H9 (cell line): ENCODE measurements around the gene TRMT6. TPM values are rescaled to one million over a fixed set of nuclear protein-coding genes. Genes with fewer than 3 reads are reported as not detected.
A peak's percentile ranks its signal among the peaks of the same experiment; 100 is the strongest.

Experiments used
- DNase-seq: peaks from one replicate; pipeline ENCODE4 v3.0.0-alpha.2; 2017
- H2AFZ ChIP-seq: one replicate; pipeline ENCODE4 v1.6.1; 2013; ENCODE audit warnings: mild to moderate bottlenecking, low read length, control low read depth, moderate library complexity
- H2AK5ac ChIP-seq: 2 replicates; pipeline ENCODE4 v1.6.1; 2013; ENCODE audit warnings: low read length, control low read depth, mixed read lengths; ENCODE audit not compliant: insufficient read length
- H2BK120ac ChIP-seq: one replicate; pipeline ENCODE4 v1.6.1; 2013; ENCODE audit warnings: low read depth, mild to moderate bottlenecking, low read length, control low read depth, inconsistent platforms; ENCODE audit not compliant: poor library complexity, severe bottlenecking
- H2BK12ac ChIP-seq: 2 replicates; pipeline ENCODE4 v1.6.1; 2013; ENCODE audit warnings: low read length, control low read depth, mixed read lengths, low read depth; ENCODE audit not compliant: insufficient read length
- H2BK15ac ChIP-seq: 2 replicates; pipeline ENCODE4 v1.6.1; 2013; ENCODE audit warnings: low read depth, low read length, control low read depth
- H2BK20ac ChIP-seq: one replicate; pipeline ENCODE4 v1.6.1; 2013; ENCODE audit warnings: low read depth, mild to moderate bottlenecking, low read length, control low read depth, inconsistent platforms; ENCODE audit not compliant: poor library complexity, severe bottlenecking
- H2BK5ac ChIP-seq: 2 replicates; pipeline ENCODE4 v1.6.1; 2013; ENCODE audit warnings: low read length, control low read depth, mixed read lengths; ENCODE audit not compliant: insufficient read length
- H3K14ac ChIP-seq: 2 replicates; pipeline ENCODE4 v1.6.1; 2013; ENCODE audit warnings: low read length, control low read depth; ENCODE audit not compliant: insufficient read depth
- H3K18ac ChIP-seq: 2 replicates; pipeline ENCODE4 v1.6.1; 2013; ENCODE audit warnings: low read depth, mild to moderate bottlenecking, mixed read lengths, low read length, control low read depth; ENCODE audit not compliant: insufficient read length
- H3K23ac ChIP-seq: 2 replicates; pipeline ENCODE4 v1.6.1; 2013; ENCODE audit warnings: low read length, control low read depth, mixed read lengths, low read depth; ENCODE audit not compliant: insufficient read length
- H3K23me2 ChIP-seq: 2 replicates; pipeline ENCODE4 v1.6.1; 2013; ENCODE audit warnings: low read depth, mild to moderate bottlenecking, mixed read lengths, low read length, control low read depth; ENCODE audit not compliant: insufficient read length, poor library complexity, severe bottlenecking
- H3K27ac ChIP-seq: 2 replicates; pipeline ENCODE4 v1.5.1; 2013; ENCODE audit warnings: low read length, control low read depth, mixed read lengths, low read depth; ENCODE audit not compliant: insufficient read length
- H3K27me3 ChIP-seq: 2 replicates; pipeline ENCODE4 v1.6.1; 2013; ENCODE audit warnings: low read length, control low read depth, inconsistent platforms; ENCODE audit not compliant: insufficient read depth
- H3K4ac ChIP-seq: 2 replicates; pipeline ENCODE4 v1.6.1; 2013; ENCODE audit warnings: low read depth, mild to moderate bottlenecking, control low read depth, inconsistent platforms, low read length, moderate library complexity
- H3K4me1 ChIP-seq: 2 replicates; pipeline ENCODE4 v1.6.1; 2013; ENCODE audit warnings: low read length, control low read depth, inconsistent platforms; ENCODE audit not compliant: insufficient read depth
- H3K4me2 ChIP-seq: 2 replicates; pipeline ENCODE4 v1.6.1; 2013; ENCODE audit warnings: low read length, control low read depth, mixed read lengths; ENCODE audit not compliant: insufficient read length, insufficient read depth
- H3K56ac ChIP-seq: 2 replicates; pipeline ENCODE4 v1.6.1; 2013; ENCODE audit warnings: low read depth, mild to moderate bottlenecking, mixed read lengths, low read length, control low read depth; ENCODE audit not compliant: insufficient read length
- H3K79me1 ChIP-seq: 2 replicates; pipeline ENCODE4 v1.6.1; 2013; ENCODE audit warnings: low read depth, mild to moderate bottlenecking, moderate library complexity, low read length, control low read depth, inconsistent platforms; ENCODE audit not compliant: insufficient read depth, poor library complexity, severe bottlenecking
- H3K79me2 ChIP-seq: 2 replicates; pipeline ENCODE4 v1.6.1; 2013; ENCODE audit warnings: low read length, control low read depth, inconsistent platforms; ENCODE audit not compliant: insufficient read depth
- H3K9ac ChIP-seq: 2 replicates; pipeline ENCODE4 v1.6.1; 2013; ENCODE audit warnings: low read length, control low read depth, mixed read lengths; ENCODE audit not compliant: insufficient read length; ENCODE audit errors: extremely low read depth
- H3K9me3 ChIP-seq: one replicate; pipeline ENCODE4 v1.6.1; 2013; ENCODE audit warnings: low read depth, low read length, inconsistent platforms; ENCODE audit not compliant: control insufficient read depth
- H3T11ph ChIP-seq: one replicate; pipeline ENCODE4 v1.6.1; 2013; ENCODE audit warnings: mild to moderate bottlenecking, low read length, control low read depth, inconsistent platforms
- H4K20me1 ChIP-seq: one replicate; pipeline ENCODE4 v1.6.1; 2013; ENCODE audit not compliant: control insufficient read depth, insufficient read length, insufficient read depth
- H4K5ac ChIP-seq: 2 replicates; pipeline ENCODE4 v1.6.1; 2013; ENCODE audit warnings: low read depth, mild to moderate bottlenecking, mixed read lengths, low read length, control low read depth; ENCODE audit not compliant: insufficient read length
- H4K8ac ChIP-seq: replicated peaks from 2 replicates; pipeline ENCODE4 v1.6.1; 2013; ENCODE audit warnings: low read length, control low read depth, mixed read lengths, low read depth; ENCODE audit not compliant: insufficient read length
- H4K91ac ChIP-seq: 2 replicates; pipeline ENCODE4 v1.6.1; 2013; ENCODE audit warnings: low read depth, mild to moderate bottlenecking, moderate library complexity, mixed read lengths, low read length, control low read depth; ENCODE audit not compliant: insufficient read length
- H3K27ac Mint-ChIP-seq, 3 experiments: 2 replicates in 2 of 3; 3 replicates in 1 of 3; pipeline ENCODE4 v1.8.0; 2020 to 2021; ENCODE audit warnings: mixed read lengths in 3 of 3, mild to moderate bottlenecking in 1 of 3, moderate library complexity in 1 of 3
- H3K27me3 Mint-ChIP-seq: 2 replicates; pipeline ENCODE4 v1.8.0; 2021; ENCODE audit warnings: low read depth, mild to moderate bottlenecking, moderate library complexity, mixed read lengths
- H3K36me3 Mint-ChIP-seq, 3 experiments: 2 replicates in 2 of 3; 3 replicates in 1 of 3; pipeline ENCODE4 v1.8.0; 2020 to 2021; ENCODE audit warnings: low read depth in 3 of 3, mixed read lengths in 3 of 3; ENCODE audit not compliant: insufficient read depth in 1 of 3
- H3K4me1 Mint-ChIP-seq, 2 experiments: 2 replicates each; pipeline ENCODE4 v1.8.0; 2020; ENCODE audit warnings: mixed read lengths in 2 of 2
- H3K4me3 Mint-ChIP-seq, 2 experiments: 2 replicates in 1 of 2; 3 replicates in 1 of 2; pipeline ENCODE4 v1.8.0; 2020 to 2021; ENCODE audit warnings: mild to moderate bottlenecking in 2 of 2, mixed read lengths in 2 of 2, moderate library complexity in 1 of 2
- H3K9me3 Mint-ChIP-seq, 2 experiments: 2 replicates in 1 of 2; 3 replicates in 1 of 2; pipeline ENCODE4 v1.8.0; 2020; ENCODE audit warnings: mild to moderate bottlenecking in 2 of 2, mixed read lengths in 2 of 2, moderate library complexity in 1 of 2
- CTCF ChIP-seq: fragments of 200-600 bp; sonication (generic); conservative IDR thresholded peaks from 3 replicates; pipeline ENCODE4 v1.8.0; 2021; ENCODE audit warnings: antibody characterized with exemption, mild to moderate bottlenecking
- total RNA-seq: library from RNA; stranded (reverse); gene quantifications from 2 replicates; pipeline ENCODE4 v1.2.1, GENCODE V29; 2021

TRMT6 gene
- total RNA-seq, 1 experiment from 2014 or later, result 34.4 TPM

- Histone ChIP-seq H4K91ac (no peak overlapping the region), H3K79me2 (no peaks in the 10 kb centered on the region), H2BK120ac (no peak overlapping the region), H4K8ac (no peak overlapping the region), H3K14ac (no peak overlapping the region), H3K4me2 (no peak overlapping the region), H2BK15ac (no peak overlapping the region), H3K23ac (no peak overlapping the region), H2BK5ac (no peak overlapping the region), H3K27ac (no peak overlapping the region), H4K5ac (no peak overlapping the region), H3K27me3 (peaks cover 18% of the 10 kb centered on the region; the same call in 1 of the 2 replicates), H3K9ac (no peak overlapping the region), H4K20me1 (no peaks in the 10 kb centered on the region), H3K4me1 (no peaks in the 10 kb centered on the region), H2BK12ac (no peak overlapping the region), H3T11ph (no peak overlapping the region), H2BK20ac (no peak overlapping the region), H3K23me2 (no peaks in the 10 kb centered on the region), H2AK5ac (no peak overlapping the region), H3K18ac (no peak overlapping the region), H3K9me3 (no peaks in the 10 kb centered on the region), H2AFZ (no peak overlapping the region), H3K79me1 (no peaks in the 10 kb centered on the region), H3K4ac (no peak overlapping the region), H3K56ac (no peak overlapping the region)
- Mint-ChIP-seq H3K9me3 (no peaks in the 10 kb centered on the region), H3K27me3 (peaks cover 72% of the 10 kb centered on the region), H3K27ac (peak overlapping the region in 1 of 3 experiments; percentile 18; a peak in 1 of 7 replicates), H3K36me3 (peaks cover 33 to 77% (median 60%) of the 10 kb centered on the region in 3 experiments), H3K4me1 (peaks cover 19 to 22% of the 10 kb centered on the region in 2 experiments), H3K4me3 (no peak overlapping the region)
- no peak for TF ChIP-seq CTCF
- DNase-seq, result no peak
These were observed 20.9 kb upstream of the TRMT6 start for GRCh38 chr20:5971203-5971602.
